T-helper 2 cell treated with Interferon-gamma antibody and Interleukin-4, amounts not matched to agents 5 μg/mL and 100 μg/mL, for 36 hours (primary cell): ENCODE results near the gene SPHK2.
"Not testable (repeated sequence)": the region's sequence is repeated elsewhere in the genome, so short reads cannot be mapped to it uniquely, and the experiment has no call there.

Experiments
- DNase-seq: peaks from one replicate; pipeline ENCODE4 v3.0.0; 2021; ENCODE audit warnings: low spot score
- H3K27ac Mint-ChIP-seq: one replicate; pipeline ENCODE4 v1.8.0; 2021; ENCODE audit warnings: mild to moderate bottlenecking, mixed read lengths
- H3K27me3 Mint-ChIP-seq: one replicate; pipeline ENCODE4 v1.8.0; 2021; ENCODE audit warnings: low read depth, mixed read lengths
- H3K36me3 Mint-ChIP-seq: one replicate; pipeline ENCODE4 v1.8.0; 2021; ENCODE audit warnings: low read depth, mixed read lengths
- H3K4me1 Mint-ChIP-seq: one replicate; pipeline ENCODE4 v1.8.0; 2021; ENCODE audit warnings: low read depth, mixed read lengths
- H3K4me3 Mint-ChIP-seq: one replicate; pipeline ENCODE4 v1.8.0; 2022; ENCODE audit warnings: mild to moderate bottlenecking, moderate library complexity, mixed read lengths
- H3K9me3 Mint-ChIP-seq: one replicate; pipeline ENCODE4 v1.8.0; 2021; ENCODE audit warnings: mixed read lengths

The SPHK2 gene

GRCh38 chr19:48624791-48625723 is 5.8 kb downstream of the SPHK2 start:
- H3K27me3 Mint-ChIP-seq: no peaks in the 10 kb centered on the region
- DNase-seq: no peak
- peak overlapping the region; percentile 90 for H3K4me3 Mint-ChIP-seq
- H3K9me3 Mint-ChIP-seq: no peaks in the 10 kb centered on the region
- peaks cover 26% of the 10 kb centered on the region for H3K36me3 Mint-ChIP-seq
- H3K27ac Mint-ChIP-seq: peak overlapping the region; percentile 65
- H3K4me1 Mint-ChIP-seq: peaks cover 25% of the 10 kb centered on the region

DNA sequence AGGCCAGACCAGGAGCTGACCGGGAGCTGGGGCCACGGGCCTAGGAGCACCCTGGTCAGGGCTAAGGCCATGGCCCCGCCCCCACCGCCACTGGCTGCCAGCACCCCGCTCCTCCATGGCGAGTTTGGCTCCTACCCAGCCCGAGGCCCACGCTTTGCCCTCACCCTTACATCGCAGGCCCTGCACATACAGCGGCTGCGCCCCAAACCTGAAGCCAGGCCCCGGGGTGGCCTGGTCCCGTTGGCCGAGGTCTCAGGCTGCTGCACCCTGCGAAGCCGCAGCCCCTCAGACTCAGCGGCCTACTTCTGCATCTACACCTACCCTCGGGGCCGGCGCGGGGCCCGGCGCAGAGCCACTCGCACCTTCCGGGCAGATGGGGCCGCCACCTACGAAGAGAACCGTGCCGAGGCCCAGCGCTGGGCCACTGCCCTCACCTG is 6.6 kb downstream of the SPHK2 start:
- no peaks in the 10 kb centered on the region for H3K27me3 Mint-ChIP-seq
- H3K4me3 Mint-ChIP-seq: no peak overlapping the region
- no peaks in the 10 kb centered on the region for H3K9me3 Mint-ChIP-seq
- H3K36me3 Mint-ChIP-seq: peaks cover 31% of the 10 kb centered on the region
- H3K4me1 Mint-ChIP-seq: peaks cover 21% of the 10 kb centered on the region
- no peak overlapping the region for H3K27ac Mint-ChIP-seq
- no peak for DNase-seq

DNA sequence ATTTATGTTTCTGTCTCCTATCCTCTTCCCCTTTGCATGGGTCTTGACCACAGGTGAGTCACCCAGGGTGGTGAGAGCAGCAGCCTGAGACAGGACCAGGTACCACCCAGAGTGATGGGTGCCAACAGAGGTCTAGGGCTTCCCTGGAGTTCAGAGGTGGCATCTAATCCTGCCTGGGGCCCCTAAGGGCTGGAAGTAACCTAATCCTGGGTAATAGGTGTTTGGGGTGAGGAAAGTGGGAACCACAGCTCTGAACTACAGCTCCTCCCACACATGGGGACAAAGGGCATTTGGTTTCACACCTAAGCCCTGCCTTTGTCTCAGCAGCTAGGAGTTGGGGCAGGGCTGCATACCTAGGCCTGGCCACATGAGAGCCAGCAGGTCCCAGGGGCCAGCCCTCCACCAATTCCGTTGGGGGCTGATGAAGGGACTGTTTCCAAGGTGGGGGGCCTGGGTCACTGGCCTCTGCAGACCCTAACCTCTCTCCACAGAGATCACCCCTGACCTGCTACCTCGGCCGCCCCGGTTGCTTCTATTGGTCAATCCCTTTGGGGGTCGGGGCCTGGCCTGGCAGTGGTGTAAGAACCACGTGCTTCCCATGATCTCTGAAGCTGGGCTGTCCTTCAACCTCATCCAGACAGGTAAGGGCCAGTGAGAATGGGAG is 8.0 kb downstream of the SPHK2 start:
- Mint-ChIP-seq H3K36me3 (peaks cover 25% of the 10 kb centered on the region), H3K9me3 (no peaks in the 10 kb centered on the region), H3K27me3 (no peaks in the 10 kb centered on the region), H3K27ac (no peak overlapping the region), H3K4me1 (peaks cover 20% of the 10 kb centered on the region), H3K4me3 (no peak overlapping the region)
- DNase-seq: no peak

- no peak for DNase-seq
- H3K9me3 Mint-ChIP-seq: no peaks in the 10 kb centered on the region
- H3K27me3 Mint-ChIP-seq: no peaks in the 10 kb centered on the region
- no peak overlapping the region for H3K27ac Mint-ChIP-seq
- no peak overlapping the region for H3K4me3 Mint-ChIP-seq
- peaks cover 23% of the 10 kb centered on the region for H3K36me3 Mint-ChIP-seq
- peaks cover 18% of the 10 kb centered on the region for H3K4me1 Mint-ChIP-seq
Observed at GRCh38 chr19:48627865-48628314, 8.6 kb downstream of the SPHK2 start.

GRCh38 chr19:48628486-48629296 is 9.4 kb downstream of the SPHK2 start:
- DNase-seq: no peak
- Mint-ChIP-seq H3K4me3 (no peak overlapping the region), H3K27me3 (no peaks in the 10 kb centered on the region), H3K36me3 (peaks cover 18% of the 10 kb centered on the region), H3K27ac (peak overlapping the region; percentile 65), H3K9me3 (no peaks in the 10 kb centered on the region), H3K4me1 (peaks cover 16% of the 10 kb centered on the region)

DNA sequence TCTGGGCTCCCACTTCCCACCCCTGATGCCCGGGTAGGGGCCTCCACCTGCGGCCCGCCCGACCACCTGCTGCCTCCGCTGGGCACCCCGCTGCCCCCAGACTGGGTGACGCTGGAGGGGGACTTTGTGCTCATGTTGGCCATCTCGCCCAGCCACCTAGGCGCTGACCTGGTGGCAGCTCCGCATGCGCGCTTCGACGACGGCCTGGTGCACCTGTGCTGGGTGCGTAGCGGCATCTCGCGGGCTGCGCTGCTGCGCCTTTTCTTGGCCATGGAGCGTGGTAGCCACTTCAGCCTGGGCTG is 9.9 kb downstream of the SPHK2 start:
- no peaks in the 10 kb centered on the region for H3K27me3 Mint-ChIP-seq
- DNase-seq: no peak
- H3K36me3 Mint-ChIP-seq: peaks cover 16% of the 10 kb centered on the region
- H3K27ac Mint-ChIP-seq: no peak overlapping the region
- no peak overlapping the region for H3K4me3 Mint-ChIP-seq
- H3K4me1 Mint-ChIP-seq: peaks cover 17% of the 10 kb centered on the region
- H3K9me3 Mint-ChIP-seq: no peaks in the 10 kb centered on the region

- Mint-ChIP-seq H3K36me3 (peaks cover 16% of the 10 kb centered on the region), H3K27ac (no peak overlapping the region), H3K27me3 (no peaks in the 10 kb centered on the region), H3K4me3 (no peak overlapping the region), H3K9me3 (no peaks in the 10 kb centered on the region), H3K4me1 (peaks cover 16% of the 10 kb centered on the region)
- DNase-seq: no peak
Observed at GRCh38 chr19:48629599-48630295, 10.4 kb downstream of the SPHK2 start.

GRCh38 chr19:48630296-48631063 is 11.2 kb downstream of the SPHK2 start:
- H3K4me3 Mint-ChIP-seq: no peak overlapping the region
- no peaks in the 10 kb centered on the region for H3K27me3 Mint-ChIP-seq
- no peak for DNase-seq
- no peaks in the 10 kb centered on the region for H3K9me3 Mint-ChIP-seq
- peak overlapping the region; percentile 41 for H3K27ac Mint-ChIP-seq
- H3K4me1 Mint-ChIP-seq: peaks cover 17% of the 10 kb centered on the region
- H3K36me3 Mint-ChIP-seq: peaks cover 16% of the 10 kb centered on the region

- Mint-ChIP-seq H3K36me3 (peaks cover 16% of the 10 kb centered on the region), H3K27me3 (no peaks in the 10 kb centered on the region), H3K27ac (no peak overlapping the region), H3K4me3 (no peak overlapping the region), H3K9me3 (no peaks in the 10 kb centered on the region), H3K4me1 (peaks cover 20% of the 10 kb centered on the region)
- DNase-seq: no peak
Observed at GRCh38 chr19:48631225-48631624, 11.9 kb downstream of the SPHK2 start.

- not testable (repeated sequence) for DNase-seq, H3K4me3 Mint-ChIP-seq, H3K27me3 Mint-ChIP-seq, H3K27ac Mint-ChIP-seq, H3K9me3 Mint-ChIP-seq
- Mint-ChIP-seq H3K36me3 (peaks cover 14% of the 10 kb centered on the region), H3K4me1 (peaks cover 20% of the 10 kb centered on the region)
Observed at GRCh38 chr19:48632286-48632685, 13.0 kb downstream of the SPHK2 start.

DNA sequence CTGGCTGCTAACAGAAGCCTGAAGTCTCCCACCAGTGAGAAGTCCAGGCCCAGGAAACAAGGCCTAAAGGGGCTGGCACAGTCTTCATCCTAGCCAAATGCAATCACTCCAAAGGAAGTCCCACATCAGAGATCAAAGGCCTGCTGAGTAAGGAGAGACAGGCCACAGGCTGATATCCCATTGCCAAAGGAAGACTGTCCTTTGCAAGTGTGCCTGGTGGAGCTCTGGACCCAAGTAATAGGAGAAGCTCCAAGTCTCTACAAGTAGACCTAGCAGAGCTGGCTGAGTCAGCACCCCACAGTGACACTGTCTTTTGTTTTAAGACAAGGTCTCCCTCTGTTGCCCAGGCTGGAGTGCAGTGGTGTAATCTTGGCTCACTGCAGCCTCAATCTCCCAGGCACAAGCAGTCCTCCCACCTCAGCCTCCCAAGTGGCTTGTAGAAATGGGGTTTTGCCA is 13.4 kb downstream of the SPHK2 start:
- peaks cover 14% of the 10 kb centered on the region for H3K36me3 Mint-ChIP-seq
- H3K4me3 Mint-ChIP-seq: no peak overlapping the region
- no peak overlapping the region for H3K27ac Mint-ChIP-seq
- no peak for DNase-seq
- H3K9me3 Mint-ChIP-seq: no peaks in the 10 kb centered on the region
- no peaks in the 10 kb centered on the region for H3K27me3 Mint-ChIP-seq
- peaks cover 22% of the 10 kb centered on the region for H3K4me1 Mint-ChIP-seq

DNA sequence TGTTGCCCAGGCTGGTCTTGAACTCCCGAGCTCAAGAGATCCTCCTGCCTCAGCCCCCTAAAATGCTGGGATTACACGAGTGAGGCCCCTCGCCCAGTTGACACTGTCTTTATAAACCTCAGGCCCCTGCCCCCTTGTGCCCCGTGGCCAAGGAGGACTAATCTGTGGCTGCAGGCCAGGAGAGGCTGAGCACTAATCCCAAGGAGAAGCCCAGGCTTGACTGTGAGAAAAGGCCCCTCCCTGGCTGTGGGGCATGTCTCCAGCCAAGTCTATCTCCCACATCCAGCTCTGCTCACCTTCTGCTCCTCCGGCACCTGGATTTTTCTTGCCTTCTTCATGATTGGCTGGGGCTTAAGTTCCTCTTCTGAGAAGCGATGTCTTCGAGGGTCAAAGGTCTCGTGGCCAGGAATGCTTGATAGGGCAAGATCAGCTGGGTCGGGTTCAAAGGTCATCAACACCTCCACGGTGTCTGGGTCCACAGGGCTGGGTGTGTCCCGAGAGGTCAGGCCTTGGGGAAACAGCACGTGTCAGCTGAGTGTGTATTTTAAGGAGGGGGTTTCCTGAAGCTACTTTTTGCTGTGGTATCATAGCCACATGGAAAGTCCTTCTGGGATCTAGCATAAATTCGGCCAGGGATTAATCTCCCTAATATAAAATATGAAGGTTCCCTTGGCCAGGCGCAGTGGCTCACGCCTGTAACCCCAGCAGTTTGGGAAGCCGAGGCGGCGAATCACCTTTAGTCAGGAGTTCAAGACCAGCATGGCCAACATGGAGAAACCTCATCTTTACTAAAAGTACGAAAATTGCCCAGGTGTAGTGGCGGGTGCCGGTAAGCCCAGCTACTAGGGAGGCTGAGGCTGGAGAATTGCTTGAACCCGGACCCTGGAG is 14.1 kb downstream of the SPHK2 start:
- no peak for DNase-seq
- peaks cover 2% of the 10 kb centered on the region for H3K9me3 Mint-ChIP-seq

More for the DNA sequence above, 14.1 kb downstream of the SPHK2 start:
- Mint-ChIP-seq H3K4me3 (peak overlapping the region; percentile 79), H3K4me1 (peaks cover 27% of the 10 kb centered on the region), H3K27me3 (no peaks in the 10 kb centered on the region), H3K36me3 (peaks cover 14% of the 10 kb centered on the region), H3K27ac (peak overlapping the region; percentile 26)
